ENCODE data around the gene RNF208. TPM values are rescaled to one million over a fixed set of nuclear protein-coding genes. Genes with fewer than 3 reads are reported as not detected.

Gene RNF208
- total RNA-seq, 1 donor from 2014 or later: not detected

DNA sequence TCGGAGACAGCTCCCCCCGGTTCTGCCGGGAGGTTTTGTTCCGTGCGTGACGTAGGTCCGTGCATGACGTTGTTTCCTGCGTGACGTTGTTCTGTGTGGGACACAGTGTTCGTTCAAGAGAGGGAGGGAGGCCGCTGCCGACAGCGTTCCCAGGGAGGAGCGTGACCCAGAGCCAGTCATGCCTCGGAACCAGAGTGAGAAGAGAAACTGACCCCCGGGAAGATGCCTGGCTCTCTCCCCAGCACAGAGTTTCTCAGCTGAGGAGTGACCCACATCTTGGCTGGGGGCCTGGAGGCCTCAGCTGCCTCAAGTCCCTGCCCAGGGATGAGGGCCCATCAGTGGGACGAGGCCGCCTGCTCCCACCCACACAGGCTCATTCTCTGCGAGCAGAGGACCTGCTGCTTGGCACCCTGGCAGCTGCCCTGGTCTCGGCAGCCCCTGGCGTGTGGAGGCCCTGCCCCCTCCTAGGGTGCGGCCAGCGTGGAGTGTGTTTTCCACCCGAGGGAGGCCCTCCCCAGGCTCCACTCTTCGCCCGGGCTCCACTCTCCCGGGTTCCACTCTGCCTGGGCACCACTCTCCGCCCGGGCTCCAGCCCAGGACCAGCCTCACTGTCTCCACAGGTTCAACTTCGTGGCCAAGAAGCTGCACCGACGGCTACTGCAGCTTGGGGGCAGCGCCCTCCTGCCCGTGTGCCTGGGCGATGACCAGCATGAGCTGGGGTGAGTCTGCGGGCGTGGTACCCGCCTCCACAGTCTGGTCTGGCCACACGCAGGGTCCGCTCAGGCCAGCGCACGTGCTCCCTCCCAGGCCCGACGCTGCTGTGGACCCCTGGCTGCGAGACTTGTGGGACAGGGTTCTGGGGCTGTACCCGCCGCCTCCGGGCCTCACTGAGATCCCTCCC is 8.6 kb downstream of the RNF208 start:
- Histone ChIP-seq H3K27me3 (ENCODE audit: control insufficient read depth in 3 of 3, insufficient read depth in 3 of 3, low read length in 3 of 3) (no peaks in the 10 kb centered on the region), H3K4me3 (ENCODE audit: low read length in 3 of 3) (no peak overlapping the region), H3K9me3 (ENCODE audit: control insufficient read depth in 3 of 3, low read length in 3 of 3) (no peaks in the 10 kb centered on the region), H3K27ac (ENCODE audit: low read depth, low read length) (no peak overlapping the region), H3K9ac (ENCODE audit: low read depth in 1 of 3, low read length in 3 of 3) (no peak overlapping the region), H3K36me3 (ENCODE audit: control insufficient read depth in 3 of 3, insufficient read depth in 3 of 3, low read length in 3 of 3) (peaks cover 0 to 6% (median 5%) of the 10 kb centered on the region in 3 donors), H3K4me1 (ENCODE audit: control insufficient read depth in 3 of 3, insufficient read depth in 3 of 3, low read length in 3 of 3) (peaks cover 8 to 19% (median 14%) of the 10 kb centered on the region in 3 donors)

GRCh38 chr9:137212520-137212919 is 9.5 kb downstream of the RNF208 start:
- Histone ChIP-seq H3K9ac (ENCODE audit: low read depth in 1 of 3, low read length in 3 of 3) (no peak overlapping the region), H3K4me3 (ENCODE audit: low read length in 3 of 3) (no peak overlapping the region), H3K27me3 (ENCODE audit: control insufficient read depth in 3 of 3, insufficient read depth in 3 of 3, low read length in 3 of 3) (no peaks in the 10 kb centered on the region), H3K9me3 (ENCODE audit: control insufficient read depth in 3 of 3, low read length in 3 of 3) (no peaks in the 10 kb centered on the region), H3K4me1 (ENCODE audit: control insufficient read depth in 3 of 3, insufficient read depth in 3 of 3, low read length in 3 of 3) (peaks cover 4 to 12% (median 7%) of the 10 kb centered on the region in 3 donors), H3K27ac (ENCODE audit: low read depth, low read length) (no peak overlapping the region), H3K36me3 (ENCODE audit: control insufficient read depth in 3 of 3, insufficient read depth in 3 of 3, low read length in 3 of 3) (peaks cover 1 to 6% (median 5%) of the 10 kb centered on the region in 3 donors)

GRCh38 chr9:137211532-137211931 is 10.5 kb downstream of the RNF208 start:
- Histone ChIP-seq H3K4me3 (ENCODE audit: low read length in 3 of 3) (no peak overlapping the region), H3K27ac (ENCODE audit: low read depth, low read length) (no peak overlapping the region), H3K27me3 (ENCODE audit: control insufficient read depth in 3 of 3, insufficient read depth in 3 of 3, low read length in 3 of 3) (no peaks in the 10 kb centered on the region), H3K36me3 (ENCODE audit: control insufficient read depth in 3 of 3, insufficient read depth in 3 of 3, low read length in 3 of 3) (peaks cover 3 to 12% (median 5%) of the 10 kb centered on the region in 3 donors), H3K9ac (ENCODE audit: low read depth in 1 of 3, low read length in 3 of 3) (no peak overlapping the region), H3K9me3 (ENCODE audit: control insufficient read depth in 3 of 3, low read length in 3 of 3) (no peaks in the 10 kb centered on the region), H3K4me1 (ENCODE audit: control insufficient read depth in 3 of 3, insufficient read depth in 3 of 3, low read length in 3 of 3) (peaks cover 4 to 12% (median 5%) of the 10 kb centered on the region in 3 donors)

- Histone ChIP-seq H3K4me1 (ENCODE audit: control insufficient read depth in 3 of 3, insufficient read depth in 3 of 3, low read length in 3 of 3) (peaks cover 45 to 54% (median 46%) of the 10 kb centered on the region in 3 donors), H3K27me3 (ENCODE audit: control insufficient read depth in 3 of 3, insufficient read depth in 3 of 3, low read length in 3 of 3) (no peaks in the 10 kb centered on the region), H3K4me3 (ENCODE audit: low read length in 3 of 3) (peak overlapping the region; percentile 96 to 99 (median 97)), H3K9ac (ENCODE audit: low read depth in 1 of 3, low read length in 3 of 3) (peak overlapping the region; percentile 84 to 93 (median 91)), H3K9me3 (ENCODE audit: control insufficient read depth in 3 of 3, low read length in 3 of 3) (no peaks in the 10 kb centered on the region), H3K36me3 (ENCODE audit: control insufficient read depth in 3 of 3, insufficient read depth in 3 of 3, low read length in 3 of 3) (peaks cover 3 to 12% (median 3%) of the 10 kb centered on the region in 3 donors), H3K27ac (ENCODE audit: low read depth, low read length) (no peak overlapping the region)
Observed at GRCh38 chr9:137206602-137207001, 15.4 kb downstream of the RNF208 start.

- Histone ChIP-seq H3K9ac (ENCODE audit: low read depth in 1 of 3, low read length in 3 of 3) (peak within 1 kb of the TSS; percentile 84 to 93 (median 91)), H3K9me3 (ENCODE audit: control insufficient read depth in 3 of 3, low read length in 3 of 3) (no peaks in the 10 kb centered on the region), H3K27me3 (ENCODE audit: control insufficient read depth in 3 of 3, insufficient read depth in 3 of 3, low read length in 3 of 3) (no peaks in the 10 kb centered on the region), H3K4me3 (ENCODE audit: low read length in 3 of 3) (peak within 1 kb of the TSS; percentile 96 to 99 (median 97)), H3K36me3 (ENCODE audit: control insufficient read depth in 3 of 3, insufficient read depth in 3 of 3, low read length in 3 of 3) (peaks cover 3 to 12% (median 3%) of the 10 kb centered on the region in 3 donors), H3K27ac (ENCODE audit: low read depth, low read length) (peak within 1 kb of the TSS; percentile 73), H3K4me1 (ENCODE audit: control insufficient read depth in 3 of 3, insufficient read depth in 3 of 3, low read length in 3 of 3) (peaks cover 51 to 61% (median 52%) of the 10 kb centered on the region in 3 donors)
Observed at GRCh38 chr9:137205126-137206069, 16.6 kb downstream of the RNF208 start, which contains the start of the genes NDOR1 and TMEM203. Gene NDOR1 (plus strand): TSS chr9:137205700. CDS start chr9:137205778, 78 bp downstream. Gene TMEM203 (minus strand): TSS chr9:137205648. CDS start chr9:137205414, 234 bp downstream.

DNA sequence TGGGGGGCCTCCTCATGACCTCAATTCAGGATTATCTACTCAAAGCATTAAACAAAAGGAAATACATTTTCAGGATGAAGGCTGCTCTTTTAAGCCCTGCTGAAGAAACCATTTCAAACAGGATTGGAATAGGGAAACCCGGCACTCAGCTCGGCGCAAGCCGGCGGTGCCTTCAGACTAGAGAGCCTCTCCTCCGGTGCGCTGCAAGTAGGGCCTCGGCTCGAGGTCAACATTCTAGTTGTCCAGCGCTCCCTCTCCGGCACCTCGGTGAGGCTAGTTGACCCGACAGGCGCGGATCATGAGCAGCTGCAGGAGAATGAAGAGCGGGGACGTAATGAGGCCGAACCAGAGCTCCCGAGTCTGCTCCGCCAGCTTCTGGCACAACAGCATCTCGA is 17.3 kb downstream of the RNF208 start:
- peak overlapping the region; percentile 96 to 99 (median 97) for H3K4me3 ChIP-seq (ENCODE audit: low read length in 3 of 3)
- H3K9me3 ChIP-seq (ENCODE audit: control insufficient read depth in 3 of 3, low read length in 3 of 3): no peaks in the 10 kb centered on the region
- peaks cover 51 to 62% (median 52%) of the 10 kb centered on the region in 3 donors for H3K4me1 ChIP-seq (ENCODE audit: control insufficient read depth in 3 of 3, insufficient read depth in 3 of 3, low read length in 3 of 3)
- no peaks in the 10 kb centered on the region for H3K27me3 ChIP-seq (ENCODE audit: control insufficient read depth in 3 of 3, insufficient read depth in 3 of 3, low read length in 3 of 3)
- peak overlapping the region; percentile 73 for H3K27ac ChIP-seq (ENCODE audit: low read depth, low read length)
- peaks cover 3 to 12% (median 3%) of the 10 kb centered on the region in 3 donors for H3K36me3 ChIP-seq (ENCODE audit: control insufficient read depth in 3 of 3, insufficient read depth in 3 of 3, low read length in 3 of 3)
- H3K9ac ChIP-seq (ENCODE audit: low read depth in 1 of 3, low read length in 3 of 3): peak overlapping the region; percentile 84 to 93 (median 91)

DNA sequence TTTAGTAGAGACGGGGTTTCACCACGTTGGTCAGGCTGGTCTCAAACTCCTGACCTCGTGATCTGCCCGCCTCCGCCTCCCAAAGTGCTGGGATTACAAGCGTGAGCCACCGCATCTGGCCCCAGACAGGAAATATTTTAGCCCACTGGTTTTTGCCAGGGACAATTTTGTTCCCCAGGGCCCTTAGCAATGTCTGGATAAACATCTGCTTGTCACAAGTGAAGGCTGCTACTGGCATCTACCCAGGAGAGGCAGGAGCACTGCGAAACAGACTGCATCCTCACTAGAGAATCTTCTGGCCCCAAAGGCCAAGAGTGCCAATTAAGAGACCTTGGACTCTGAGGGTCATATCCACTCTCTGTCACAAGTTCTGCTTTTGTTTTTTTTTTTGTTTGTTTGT is 19.1 kb downstream of the RNF208 start:
- Histone ChIP-seq H3K4me1 (ENCODE audit: control insufficient read depth in 3 of 3, insufficient read depth in 3 of 3, low read length in 3 of 3) (peaks cover 67 to 79% (median 68%) of the 10 kb centered on the region in 3 donors), H3K27ac (ENCODE audit: low read depth, low read length) (no peak overlapping the region), H3K9me3 (ENCODE audit: control insufficient read depth in 3 of 3, low read length in 3 of 3) (no peaks in the 10 kb centered on the region), H3K36me3 (ENCODE audit: control insufficient read depth in 3 of 3, insufficient read depth in 3 of 3, low read length in 3 of 3) (peaks cover 0 to 7% (median 3%) of the 10 kb centered on the region in 3 donors), H3K9ac (ENCODE audit: low read depth in 1 of 3, low read length in 3 of 3) (peak overlapping the region in 1 of 3 donors; percentile 8), H3K27me3 (ENCODE audit: control insufficient read depth in 3 of 3, insufficient read depth in 3 of 3, low read length in 3 of 3) (no peaks in the 10 kb centered on the region), H3K4me3 (ENCODE audit: low read length in 3 of 3) (no peak overlapping the region)

DNA sequence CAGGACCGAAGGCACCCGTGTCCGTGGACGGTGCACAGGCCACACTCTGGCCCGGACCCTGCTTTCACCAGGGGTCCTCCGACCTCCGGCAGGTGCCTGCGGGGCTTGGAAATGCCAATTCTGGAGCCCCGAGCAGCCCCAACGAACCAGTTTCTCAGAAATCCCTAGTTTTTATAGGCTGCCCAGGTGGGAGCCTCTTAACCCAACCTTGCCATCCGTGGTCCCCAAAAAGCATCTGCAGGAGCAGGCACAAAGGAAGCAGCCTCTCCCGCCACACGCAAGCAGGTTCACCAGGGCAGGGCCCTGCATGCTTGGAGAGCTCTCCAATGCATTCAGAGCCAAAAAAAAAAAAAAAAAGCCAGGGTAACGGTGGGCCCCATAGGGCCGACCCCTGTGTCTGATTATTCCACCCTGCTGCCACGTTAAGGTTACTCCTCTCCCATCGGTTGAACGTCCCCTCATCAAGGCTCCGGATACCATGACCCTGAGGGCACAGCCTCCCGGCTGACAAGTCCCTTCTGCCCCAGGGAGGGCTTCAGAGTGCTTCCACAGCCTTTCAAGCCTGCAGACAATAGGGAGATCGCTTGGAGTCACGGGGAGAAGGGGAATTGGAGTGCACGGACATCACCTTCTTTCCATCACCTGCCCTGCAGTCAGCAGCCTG is 20.7 kb downstream of the RNF208 start:
- Histone ChIP-seq H3K9me3 (ENCODE audit: control insufficient read depth in 3 of 3, low read length in 3 of 3) (no peaks in the 10 kb centered on the region), H3K4me1 (ENCODE audit: control insufficient read depth in 3 of 3, insufficient read depth in 3 of 3, low read length in 3 of 3) (peaks cover 60 to 80% (median 75%) of the 10 kb centered on the region in 3 donors), H3K9ac (ENCODE audit: low read depth in 1 of 3, low read length in 3 of 3) (peak overlapping the region; percentile 63 to 88 (median 72)), H3K27ac (ENCODE audit: low read depth, low read length) (peak overlapping the region; percentile 66), H3K36me3 (ENCODE audit: control insufficient read depth in 3 of 3, insufficient read depth in 3 of 3, low read length in 3 of 3) (no peaks in the 10 kb centered on the region), H3K27me3 (ENCODE audit: control insufficient read depth in 3 of 3, insufficient read depth in 3 of 3, low read length in 3 of 3) (no peaks in the 10 kb centered on the region), H3K4me3 (ENCODE audit: low read length in 3 of 3) (peak overlapping the region; percentile 72 to 87 (median 83))
